SJSA1 (cell line): ENCODE data around the gene COX7A1. TPM values are rescaled to one million over a fixed set of nuclear protein-coding genes. Genes with fewer than 3 reads are reported as not detected.
"Not testable (repeated sequence)": the region's sequence is repeated elsewhere in the genome, so short reads cannot be mapped to it uniquely, and the experiment has no call there.

ENCODE experiments used
- DNase-seq, 2 experiments: peaks; one replicate each; pipeline ENCODE4 v3.0.0-alpha.2; 2015 to 2020; ENCODE audit warnings: low spot score in 2 of 2, low read depth in 1 of 2
- H3K27ac ChIP-seq: fragments of 250-450 bp; sonication (Bioruptor Pico); 2 replicates; pipeline ENCODE4 v1.5.1; 2020; ENCODE audit warnings: mild to moderate bottlenecking, moderate library complexity
- H3K27me3 ChIP-seq: fragments of 250-450 bp; sonication (Bioruptor Pico); replicated peaks from 2 replicates; pipeline ENCODE4 v1.5.1; 2020; ENCODE audit warnings: mild to moderate bottlenecking, moderate library complexity
- H3K36me3 ChIP-seq: fragments of 250-450 bp; sonication (Bioruptor Pico); 2 replicates; pipeline ENCODE4 v1.5.1; 2020; ENCODE audit warnings: mild to moderate bottlenecking
- H3K4me1 ChIP-seq: fragments of 250-450 bp; sonication (Bioruptor Pico); replicated peaks from 2 replicates; pipeline ENCODE4 v1.6.1; 2021; ENCODE audit warnings: mild to moderate bottlenecking
- H3K4me3 ChIP-seq: fragments of 250-450 bp; sonication (Bioruptor Pico); 2 replicates; pipeline ENCODE4 v1.5.1; 2020; ENCODE audit warnings: mild to moderate bottlenecking
- H3K9me3 ChIP-seq: fragments of 250-450 bp; sonication (Bioruptor Pico); replicated peaks from 2 replicates; pipeline ENCODE4 v1.5.1; 2020; ENCODE audit warnings: mild to moderate bottlenecking
- total RNA-seq: library from RNA; depleted of rRNA; stranded (reverse); fragments of >200 nt; shearing (Covaris generic); gene quantifications from 2 replicates; pipeline ENCODE4 v1.2.3, GENCODE V29; 2014

COX7A1 gene
- total RNA-seq, 1 experiment from 2014 or later: not detected

DNA sequence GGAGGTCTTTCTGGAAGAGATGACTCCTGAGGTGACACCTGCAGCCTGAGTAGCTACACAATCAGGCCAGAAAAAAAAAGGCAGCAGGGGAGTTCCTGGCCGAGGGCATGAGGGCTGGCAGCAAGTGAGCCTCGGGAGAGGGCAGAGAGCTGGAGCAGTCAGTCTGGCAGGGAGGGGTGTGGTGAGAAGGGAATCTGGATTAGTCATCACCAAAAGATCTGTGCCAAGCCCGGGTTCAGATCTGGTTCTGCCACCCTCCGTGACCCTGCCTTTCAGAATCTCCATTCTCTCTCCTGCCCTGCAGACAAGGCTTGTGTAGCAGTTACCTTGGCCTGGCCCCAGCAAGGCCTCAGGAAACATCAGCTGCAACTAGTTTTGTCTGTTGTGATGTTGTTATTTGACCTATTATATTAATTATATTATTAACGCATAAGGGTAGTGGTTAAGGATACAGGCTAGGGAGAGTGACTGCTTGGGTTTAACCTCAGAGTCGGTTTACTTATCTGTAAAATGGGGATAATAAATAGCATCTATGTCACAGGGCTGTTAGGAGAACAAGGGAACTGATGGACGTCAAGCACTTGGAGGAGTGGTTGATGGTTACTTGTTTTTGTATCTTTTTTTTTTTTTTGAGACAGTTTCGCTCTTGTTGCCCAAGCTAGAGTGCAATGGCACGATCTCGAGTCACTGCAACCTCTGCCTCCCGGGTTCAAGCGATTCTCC, 15.1 kb downstream of the COX7A1 start:
- peak; percentile 14 to 69 for DNase-seq
- peaks cover 29% of the 10 kb centered on the region for H3K4me1 ChIP-seq
- H3K27ac ChIP-seq: no peak overlapping the region
- no peaks in the 10 kb centered on the region for H3K9me3 ChIP-seq
- H3K4me3 ChIP-seq: no peak overlapping the region
- no peaks in the 10 kb centered on the region for H3K27me3 ChIP-seq
- H3K36me3 ChIP-seq: peaks cover 15% of the 10 kb centered on the region

DNA sequence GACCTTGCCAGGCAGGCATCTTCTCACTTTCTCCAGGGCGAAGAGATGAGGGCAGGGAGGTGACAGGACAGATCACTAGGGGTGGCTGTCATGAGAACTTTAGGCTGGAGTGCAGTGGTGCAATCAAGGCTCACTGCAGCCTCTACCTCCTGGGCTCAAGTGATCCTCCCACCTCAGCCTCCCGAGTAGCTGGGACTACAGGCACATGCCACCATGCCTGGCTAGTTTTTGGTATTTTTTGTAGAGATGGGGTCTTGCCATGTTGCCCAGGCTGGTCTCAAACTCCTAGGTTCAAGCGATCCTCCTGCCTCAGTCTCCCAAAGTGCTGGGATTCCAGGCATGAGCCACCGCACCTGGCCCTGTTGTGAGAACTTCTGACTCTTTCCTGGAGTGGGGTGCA, 17.4 kb downstream of the COX7A1 start:
- H3K36me3 ChIP-seq, H3K27ac ChIP-seq, H3K27me3 ChIP-seq, DNase-seq, H3K4me3 ChIP-seq, H3K9me3 ChIP-seq: not testable (repeated sequence)
- peaks cover 23% of the 10 kb centered on the region for H3K4me1 ChIP-seq

DNA sequence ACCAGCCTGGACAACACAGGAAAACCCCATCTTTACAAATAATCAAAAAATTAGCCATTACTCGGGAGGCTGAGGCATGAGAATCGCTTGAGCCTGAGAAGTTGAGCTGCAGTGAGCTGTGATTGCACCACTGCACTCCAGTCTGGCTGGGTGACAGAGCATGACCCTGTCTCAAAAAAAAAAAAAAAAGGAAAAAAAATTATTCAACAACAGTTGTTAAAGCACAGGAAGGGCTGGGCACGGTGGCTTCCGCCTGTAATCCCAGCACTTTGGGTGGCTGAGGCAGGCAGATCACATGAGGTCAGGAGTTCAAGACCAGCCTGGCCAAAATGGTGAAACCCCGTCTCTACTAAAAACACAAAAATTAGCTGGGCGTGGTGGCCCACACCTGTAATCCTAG, 21.0 kb downstream of the COX7A1 start:
- not testable (repeated sequence) for H3K9me3 ChIP-seq, H3K36me3 ChIP-seq, H3K27ac ChIP-seq, DNase-seq, H3K27me3 ChIP-seq, H3K4me3 ChIP-seq
- peaks cover 15% of the 10 kb centered on the region for H3K4me1 ChIP-seq

DNA sequence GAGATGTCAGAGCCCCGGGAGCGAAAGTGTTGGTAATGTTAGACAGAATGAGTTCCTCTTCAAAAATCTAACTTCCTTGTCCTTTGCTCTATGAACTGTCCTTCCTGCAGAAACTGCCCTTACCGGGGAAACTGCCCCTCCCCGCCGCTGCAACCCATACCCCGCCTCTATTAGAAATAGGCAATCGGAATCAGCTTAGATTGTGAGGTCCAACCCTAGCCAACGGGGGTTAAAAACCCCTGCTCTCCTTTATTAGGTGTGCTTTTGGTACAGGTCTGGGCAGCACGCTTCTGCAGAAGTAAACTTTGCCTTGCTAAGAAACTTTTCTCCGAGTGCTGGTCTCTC, 23.9 kb downstream of the COX7A1 start:
- peaks cover 27% of the 10 kb centered on the region for H3K36me3 ChIP-seq
- no peaks in the 10 kb centered on the region for H3K27me3 ChIP-seq
- peak overlapping the region; percentile 40 for H3K4me3 ChIP-seq
- DNase-seq: no peak
- H3K4me1 ChIP-seq: peaks cover 13% of the 10 kb centered on the region
- peak overlapping the region; percentile 50 for H3K27ac ChIP-seq
- H3K9me3 ChIP-seq: no peaks in the 10 kb centered on the region

DNA sequence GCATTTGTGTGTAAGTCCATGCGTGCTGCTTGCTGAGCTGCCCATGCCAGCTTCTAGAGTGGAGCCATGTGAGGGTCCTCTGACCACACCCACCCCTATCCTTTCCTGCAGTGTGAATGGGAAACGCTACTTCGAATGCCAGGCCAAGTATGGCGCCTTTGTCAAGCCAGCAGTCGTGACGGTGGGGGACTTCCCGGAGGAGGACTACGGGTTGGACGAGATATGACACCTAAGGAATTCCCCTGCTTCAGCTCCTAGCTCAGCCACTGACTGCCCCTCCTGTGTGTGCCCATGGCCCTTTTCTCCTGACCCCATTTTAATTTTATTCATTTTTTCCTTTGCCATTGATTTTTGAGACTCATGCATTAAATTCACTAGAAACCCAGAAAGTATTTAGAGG, 26.7 kb downstream of the COX7A1 start:
- no peak for DNase-seq
- Histone ChIP-seq H3K27me3 (no peaks in the 10 kb centered on the region), H3K27ac (no peak overlapping the region), H3K9me3 (no peaks in the 10 kb centered on the region), H3K36me3 (peaks cover 35% of the 10 kb centered on the region), H3K4me1 (peaks cover 9% of the 10 kb centered on the region), H3K4me3 (no peak overlapping the region)

DNA sequence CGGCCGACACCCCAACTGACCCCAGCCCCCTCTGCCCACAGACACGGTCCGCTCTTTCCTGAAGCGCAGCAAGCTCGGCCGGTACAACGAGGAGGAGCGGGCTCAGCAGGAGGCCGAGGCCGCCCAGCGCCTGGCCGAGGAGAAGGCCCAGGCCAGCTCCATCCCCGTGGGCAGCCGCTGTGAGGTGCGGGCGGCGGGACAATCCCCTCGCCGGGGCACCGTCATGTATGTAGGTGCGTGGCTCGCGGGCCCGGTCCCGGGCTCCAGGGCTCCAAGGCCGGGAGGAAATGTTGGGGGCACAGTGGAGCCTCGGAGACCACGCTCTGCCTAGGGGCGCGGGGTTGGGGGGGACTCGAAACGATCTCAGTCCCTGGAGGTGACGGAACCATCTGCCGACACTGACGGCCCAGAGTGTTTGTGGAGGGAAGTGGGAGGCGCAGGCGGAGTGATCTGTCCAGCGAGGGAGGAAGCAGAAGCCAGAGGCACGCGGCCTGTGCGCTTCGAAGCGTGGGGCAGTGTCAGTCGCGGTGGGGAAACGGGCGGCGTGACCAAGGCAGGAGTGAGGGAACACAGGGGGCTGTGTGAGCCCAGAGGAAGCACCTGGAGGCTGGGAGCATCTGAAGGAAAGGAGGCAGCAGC, 30.6 kb downstream of the COX7A1 start:
- Histone ChIP-seq H3K4me1 (no peaks in the 10 kb centered on the region), H3K9me3 (no peaks in the 10 kb centered on the region), H3K4me3 (no peak overlapping the region), H3K27me3 (no peaks in the 10 kb centered on the region), H3K27ac (no peak overlapping the region), H3K36me3 (peaks cover 71% of the 10 kb centered on the region)
- no peak for DNase-seq

DNA sequence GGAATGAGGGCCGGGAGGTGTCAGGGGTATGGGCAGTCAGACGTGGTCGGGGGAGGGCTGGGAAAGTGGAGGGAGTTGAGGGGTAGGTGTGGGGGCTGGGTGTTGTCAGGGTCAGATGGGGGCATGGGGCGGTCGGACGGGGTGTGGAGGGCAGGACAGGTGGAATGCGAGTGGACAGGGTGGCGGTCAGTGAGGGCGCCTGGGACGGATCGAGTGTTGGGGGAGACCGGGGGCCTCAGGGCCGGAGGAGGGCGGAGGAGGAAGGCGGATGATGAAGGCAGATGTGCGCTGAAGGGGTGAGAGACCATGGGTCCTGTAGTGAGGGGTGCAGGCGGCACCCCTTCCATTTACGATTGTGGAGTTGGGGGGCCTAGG, 31.3 kb downstream of the COX7A1 start:
- H3K27ac ChIP-seq: no peak overlapping the region
- peaks cover 75% of the 10 kb centered on the region for H3K36me3 ChIP-seq
- H3K4me3 ChIP-seq: no peak overlapping the region
- H3K9me3 ChIP-seq: no peaks in the 10 kb centered on the region
- DNase-seq: no peak
- H3K27me3 ChIP-seq: no peaks in the 10 kb centered on the region
- H3K4me1 ChIP-seq: peaks cover 4% of the 10 kb centered on the region

DNA sequence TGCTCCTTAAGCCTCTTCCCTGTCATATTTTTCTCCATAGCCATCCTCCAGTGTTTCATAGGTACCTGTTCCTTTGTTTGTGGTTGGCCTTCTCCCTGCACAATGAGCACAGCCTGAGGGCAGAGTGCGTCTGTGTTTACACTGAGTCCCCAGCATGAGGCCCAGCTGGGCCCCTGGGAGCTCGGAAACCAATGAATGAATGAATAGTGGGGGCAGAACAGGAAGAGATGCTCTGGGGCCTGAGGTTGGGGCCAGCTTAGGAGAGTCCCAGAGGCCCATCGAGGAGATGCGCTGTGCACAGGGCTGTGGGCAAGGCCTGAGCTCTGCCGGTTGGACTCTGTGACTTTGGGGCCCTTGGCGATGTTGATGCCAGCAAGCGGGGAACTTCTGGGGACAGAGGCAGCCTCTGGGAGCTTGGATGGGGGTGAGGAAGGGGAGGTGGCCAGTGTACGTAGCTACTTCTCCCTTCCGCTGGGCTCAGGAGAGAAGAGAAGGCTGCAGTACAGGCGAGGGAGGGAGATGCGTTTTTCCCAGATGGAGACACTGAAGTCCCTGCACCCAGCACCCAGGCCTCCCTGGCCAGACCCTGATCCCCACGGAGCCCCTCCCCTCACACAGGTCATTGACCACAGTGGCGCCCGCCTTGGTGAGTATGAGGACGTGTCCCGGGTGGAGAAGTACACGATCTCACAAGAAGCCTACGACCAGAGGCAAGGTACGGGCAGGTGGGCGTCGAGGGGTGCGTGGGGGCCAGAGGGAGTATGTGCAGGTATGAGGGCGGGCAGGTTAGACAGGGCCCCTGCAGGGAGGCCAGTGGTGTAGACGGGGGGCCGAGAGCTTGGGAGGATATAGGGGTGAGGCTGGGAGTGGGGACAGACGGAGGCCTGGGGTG, 31.9 kb downstream of the COX7A1 start:
- Histone ChIP-seq H3K4me1 (peaks cover 7% of the 10 kb centered on the region), H3K27ac (no peak overlapping the region), H3K4me3 (no peak overlapping the region), H3K9me3 (no peaks in the 10 kb centered on the region), H3K36me3 (peaks cover 69% of the 10 kb centered on the region), H3K27me3 (no peaks in the 10 kb centered on the region)
- DNase-seq: no peak

DNA sequence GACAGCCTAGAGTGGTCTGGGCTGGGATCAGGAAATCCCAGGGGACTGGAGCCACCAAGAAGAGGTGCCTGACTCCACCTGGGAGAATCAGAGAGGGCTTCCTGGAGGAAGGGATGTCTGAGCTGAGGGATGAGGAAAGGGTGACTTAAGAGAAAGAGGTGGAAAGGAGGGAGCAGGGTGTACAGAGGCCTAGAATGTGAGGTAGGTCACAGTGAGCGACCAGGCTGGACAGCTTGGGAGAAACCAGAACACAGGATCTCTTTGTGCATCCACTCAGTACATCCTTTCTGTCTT, 36.0 kb downstream of the COX7A1 start:
- H3K4me3 ChIP-seq: peak overlapping the region; percentile 69
- H3K27me3 ChIP-seq: no peaks in the 10 kb centered on the region
- H3K36me3 ChIP-seq: peaks cover 66% of the 10 kb centered on the region
- H3K4me1 ChIP-seq: peaks cover 19% of the 10 kb centered on the region
- H3K9me3 ChIP-seq: no peaks in the 10 kb centered on the region
- no peak overlapping the region for H3K27ac ChIP-seq
- DNase-seq: no peak

DNA sequence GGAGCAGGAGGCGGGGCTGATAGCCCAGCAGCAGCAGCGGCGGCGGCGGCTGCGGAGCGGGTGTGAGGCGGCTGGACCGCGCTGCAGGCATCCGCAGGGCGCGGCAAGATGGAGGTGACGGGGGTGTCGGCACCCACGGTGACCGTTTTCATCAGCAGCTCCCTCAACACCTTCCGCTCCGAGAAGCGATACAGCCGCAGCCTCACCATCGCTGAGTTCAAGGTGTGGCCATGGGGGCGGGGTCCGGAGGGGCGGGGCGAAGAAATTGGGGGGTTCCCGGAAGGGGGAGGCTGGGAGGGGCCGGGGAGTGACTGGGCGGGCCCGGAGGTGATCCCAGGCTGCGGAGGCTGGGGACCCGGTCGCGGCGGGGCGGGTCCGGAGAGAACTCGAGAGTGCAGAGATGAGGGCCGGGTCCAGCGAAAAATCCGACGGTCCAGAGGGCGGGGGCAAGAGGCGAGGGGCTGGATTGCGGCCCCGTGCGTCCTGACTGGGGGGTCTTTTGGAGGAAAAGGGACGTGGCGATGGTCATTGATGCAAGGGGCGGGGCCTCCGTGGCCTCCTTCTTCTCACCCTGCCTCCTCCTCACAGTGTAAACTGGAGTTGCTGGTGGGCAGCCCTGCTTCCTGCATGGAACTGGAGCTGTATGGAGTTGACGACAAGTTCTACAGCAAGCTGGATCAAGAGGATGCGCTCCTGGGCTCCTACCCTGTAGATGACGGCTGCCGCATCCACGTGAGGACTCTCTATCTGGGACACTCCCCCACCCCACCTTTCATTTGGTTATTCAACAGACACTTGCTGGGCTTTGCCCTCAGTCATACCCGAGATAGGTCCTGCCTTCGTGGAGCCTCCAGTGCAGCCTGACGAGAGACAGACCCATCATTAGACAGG, 36.5 kb downstream of the COX7A1 start, which contains the start of gene TBCB:
Gene TBCB, plus strand, starts transcription at position 16 of the 891 bp plus-strand sequence. Its CDS starts 93 bp downstream, at position 109.
- Histone ChIP-seq H3K9me3 (no peaks in the 10 kb centered on the region), H3K27me3 (no peaks in the 10 kb centered on the region), H3K4me1 (peaks cover 19% of the 10 kb centered on the region), H3K27ac (peak within 1 kb of the TSS; percentile 52), H3K4me3 (peak within 1 kb of the TSS; percentile 69), H3K36me3 (peaks cover 67% of the 10 kb centered on the region)
- peak; percentile 59 to 78 for DNase-seq

DNA sequence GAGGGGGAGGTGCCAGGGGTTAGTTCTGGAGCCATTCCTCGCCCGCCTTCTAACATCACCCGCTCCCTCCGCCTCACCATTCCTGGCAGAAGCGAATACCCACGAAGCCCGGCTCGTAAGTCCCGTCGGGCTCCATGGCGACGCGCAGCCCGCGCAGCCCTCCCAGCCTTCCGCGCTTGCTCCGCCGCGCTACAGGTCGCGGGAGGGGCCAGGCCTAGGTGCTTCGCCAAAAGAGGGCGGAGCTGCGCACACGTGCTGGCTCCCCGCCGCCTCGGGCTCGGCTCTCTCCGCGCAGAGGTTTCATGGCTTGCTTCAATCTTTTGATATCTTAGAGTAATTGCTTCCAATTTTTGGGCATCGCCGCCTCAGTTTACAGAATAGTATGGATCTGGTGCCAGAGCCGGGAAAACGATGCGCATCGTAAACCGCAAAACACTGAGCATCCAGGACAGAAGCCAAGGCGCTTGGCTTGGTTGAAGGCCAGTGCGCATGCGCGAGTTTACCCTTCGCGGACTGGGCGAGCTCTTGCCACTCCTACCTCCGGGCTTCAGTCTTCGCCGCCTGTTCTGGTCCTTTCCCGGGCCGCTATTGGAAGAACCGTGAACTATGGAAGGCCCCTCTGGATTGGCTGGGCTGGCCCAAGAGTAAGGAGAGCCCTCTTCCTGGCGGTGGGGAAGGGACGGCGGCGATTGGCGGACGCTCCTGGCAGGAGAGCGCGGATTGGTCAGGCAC, 37.4 kb downstream of the COX7A1 start, which contains the start of gene POLR2I:
Gene POLR2I, minus strand, starts transcription at position 155 of the 732 bp plus-strand sequence. Its CDS starts 19 bp downstream, at position 136.
- Histone ChIP-seq H3K36me3 (peaks cover 61% of the 10 kb centered on the region), H3K9me3 (no peaks in the 10 kb centered on the region), H3K27me3 (no peaks in the 10 kb centered on the region), H3K4me3 (peak within 1 kb of the TSS; percentile 69), H3K27ac (peak within 1 kb of the TSS; percentile 52), H3K4me1 (peaks cover 19% of the 10 kb centered on the region)
- peak; percentile 100 for DNase-seq

DNA sequence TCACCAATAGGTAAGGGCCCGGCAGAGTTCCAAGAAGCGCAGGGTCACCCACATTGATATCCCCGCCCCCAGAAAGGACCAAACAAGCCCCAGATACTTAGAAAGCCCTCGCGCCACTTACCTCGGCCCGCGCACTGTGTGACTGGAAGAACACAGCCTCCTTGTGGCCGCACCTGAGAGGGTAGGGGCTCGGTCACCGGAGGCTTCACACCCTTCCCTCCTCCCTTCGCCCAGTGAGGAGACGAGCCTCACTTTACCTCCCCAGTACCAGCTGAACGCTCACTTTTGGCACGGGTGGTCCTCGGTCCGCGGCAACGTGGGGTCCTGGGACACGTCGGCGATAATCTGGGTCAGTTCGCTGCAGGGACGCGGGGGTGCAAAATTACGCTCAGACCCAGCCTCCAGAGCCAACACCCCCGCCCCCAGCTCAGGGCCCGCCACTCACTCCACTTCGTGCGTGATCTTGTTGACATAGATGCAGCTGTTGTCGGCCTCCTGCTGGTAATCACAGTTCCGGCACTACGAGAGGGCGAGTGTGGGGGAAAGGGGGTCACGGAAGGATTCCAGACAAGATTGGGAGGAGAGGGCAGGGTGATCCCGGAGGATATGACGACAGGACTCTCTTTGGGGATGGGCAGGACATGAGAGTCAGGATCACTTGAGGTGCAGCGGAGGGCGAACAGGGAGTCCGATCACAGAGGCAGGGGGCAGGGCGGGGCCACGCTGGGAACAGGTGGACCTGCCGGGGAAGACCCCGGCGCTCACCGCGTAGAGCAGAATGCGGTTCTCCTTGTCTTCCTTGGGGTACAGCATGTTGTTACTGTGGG, 38.1 kb downstream of the COX7A1 start:
- H3K27me3 ChIP-seq: no peaks in the 10 kb centered on the region
- DNase-seq: no peak
- H3K9me3 ChIP-seq: no peaks in the 10 kb centered on the region
- peaks cover 19% of the 10 kb centered on the region for H3K4me1 ChIP-seq
- H3K36me3 ChIP-seq: peaks cover 55% of the 10 kb centered on the region
- peak overlapping the region; percentile 69 for H3K4me3 ChIP-seq
- peak overlapping the region; percentile 52 for H3K27ac ChIP-seq
